H1 (cell line): ENCODE measurements around the gene RERG. TPM values are rescaled to one million over a fixed set of nuclear protein-coding genes. Genes with fewer than 3 reads are reported as not detected.

Source experiments
- CTCF ChIA-PET: fragments of 300-600 bp; sonication (Branson Sonifier 250); formaldehyde crosslinking; loops from one replicate; lab custom pipeline; 2021; ENCODE audit not compliant: partially characterized antibody; lab: Charles Lee
- POLR2A ChIA-PET: fragments of 300-600 bp; sonication (Branson Sonifier 250); formaldehyde crosslinking; loops from one replicate; lab custom pipeline; 2021; ENCODE audit warnings: inconsistent platforms; ENCODE audit not compliant: partially characterized antibody; lab: Charles Lee
- DNase-seq, 2 experiments: peaks; one replicate each; pipeline versions ENCODE4 v3.0.0 to v3.0.0-alpha.2; 2010 to 2022; ENCODE audit warnings: low spot score in 2 of 2, low read depth in 1 of 2, mixed read lengths in 1 of 2
- FAIRE-seq: peaks from 2 replicates; lab custom pipeline; 2011; peaks lifted over from hg19 to GRCh38; lab: Jason Lieb, UNC
- H2AFZ ChIP-seq: 2 replicates; pipeline ENCODE4 v1.8.1; 2012; ENCODE audit warnings: low read length, inconsistent platforms
- H2AK5ac ChIP-seq: 2 replicates; pipeline ENCODE4 v1.6.1; 2013; ENCODE audit warnings: low read depth, low read length
- H2BK120ac ChIP-seq: replicated peaks from 2 replicates; pipeline ENCODE3; 2013; ENCODE audit warnings: low read depth, low read length, inconsistent platforms
- H2BK12ac ChIP-seq: 2 replicates; pipeline ENCODE4 v1.6.1; 2013; ENCODE audit warnings: low read depth, low read length
- H2BK15ac ChIP-seq: 2 replicates; pipeline ENCODE4 v1.6.1; 2013; ENCODE audit warnings: low read length
- H2BK20ac ChIP-seq: 2 replicates; pipeline ENCODE4 v1.6.1; 2013; ENCODE audit warnings: low read length
- H2BK5ac ChIP-seq: 2 replicates; pipeline ENCODE4 v1.6.1; 2013; ENCODE audit warnings: low read depth, low read length
- H3K14ac ChIP-seq: 2 replicates; pipeline ENCODE4 v1.6.1; 2013; ENCODE audit warnings: inconsistent platforms; ENCODE audit not compliant: insufficient read length
- H3K18ac ChIP-seq: 2 replicates; pipeline ENCODE4 v1.6.1; 2013; ENCODE audit warnings: low read length; ENCODE audit errors: extremely low read depth
- H3K23ac ChIP-seq: 2 replicates; pipeline ENCODE4 v1.6.1; 2013; ENCODE audit warnings: inconsistent platforms; ENCODE audit not compliant: insufficient read length
- H3K23me2 ChIP-seq: 2 replicates; pipeline ENCODE4 v1.6.1; 2013; ENCODE audit warnings: low read depth, low read length
- H3K27ac ChIP-seq: 2 replicates; pipeline ENCODE4 v1.6.1; 2011; ENCODE audit warnings: low read depth, low read length, inconsistent platforms
- H3K27me3 ChIP-seq, 4 experiments: replicated peaks in 1 of 4; 1 replicate in 1 of 4; 2 replicates in 3 of 4; pipeline versions ENCODE4 v1.6.1 to v1.8.1; 2011 to 2013; ENCODE audit warnings: low read length in 3 of 4, mild to moderate bottlenecking in 3 of 4, inconsistent platforms in 2 of 4, mixed read lengths in 2 of 4, moderate library complexity in 1 of 4; ENCODE audit not compliant: control insufficient read depth in 3 of 4, insufficient read depth in 3 of 4; ENCODE audit errors: extremely low read depth in 1 of 4
- H3K36me3 ChIP-seq, 4 experiments: 2 replicates each; pipeline versions ENCODE4 v1.6.1 to v1.8.1; 2011 to 2013; ENCODE audit warnings: mild to moderate bottlenecking in 4 of 4, low read length in 3 of 4, moderate library complexity in 2 of 4, control low read depth in 1 of 4, inconsistent platforms in 1 of 4; ENCODE audit not compliant: insufficient read depth in 4 of 4, control insufficient read depth in 2 of 4
- H3K4ac ChIP-seq: replicated peaks from 2 replicates; pipeline ENCODE3; 2013; ENCODE audit warnings: low read length, low read depth, mixed read lengths, inconsistent platforms; ENCODE audit not compliant: insufficient read length
- H3K4me1 ChIP-seq, 4 experiments: replicated peaks in 1 of 4; 1 replicate in 1 of 4; 2 replicates in 3 of 4; pipeline versions ENCODE4 v1.6.1 to v1.8.1; 2011 to 2013; ENCODE audit warnings: low read length in 3 of 4, inconsistent platforms in 2 of 4, mixed read lengths in 1 of 4; ENCODE audit not compliant: insufficient read depth in 4 of 4, control insufficient read depth in 3 of 4
- H3K4me2 ChIP-seq, 2 experiments: 2 replicates each; pipeline versions ENCODE4 v1.6.1 to v1.8.1; 2011 to 2013; ENCODE audit warnings: low read depth in 2 of 2, low read length in 2 of 2, control low read depth in 1 of 2, inconsistent platforms in 1 of 2, mild to moderate bottlenecking in 1 of 2; ENCODE audit not compliant: insufficient read depth in 1 of 2
- H3K4me3 ChIP-seq, 4 experiments: fragments of 200-600, 300-600 bp in 1 of 4; sonication (generic), shearing (Covaris generic), sonication (Bioruptor Twin) in 1 of 4; 2 replicates each; pipeline versions ENCODE4 v1.5.1 to v1.8.1; 2011 to 2016; ENCODE audit warnings: low read length in 4 of 4, low read depth in 3 of 4, control low read depth in 2 of 4, inconsistent platforms in 2 of 4, mild to moderate bottlenecking in 2 of 4, mixed read lengths in 1 of 4, moderate library complexity in 1 of 4; ENCODE audit not compliant: insufficient read depth in 2 of 4; ENCODE audit errors: extremely low read depth in 1 of 4
- H3K56ac ChIP-seq: replicated peaks from 2 replicates; pipeline ENCODE3; 2013; ENCODE audit warnings: low read depth, mild to moderate bottlenecking, mixed read lengths, low read length, inconsistent platforms; ENCODE audit not compliant: insufficient read length
- H3K79me1 ChIP-seq: 2 replicates; pipeline ENCODE4 v1.6.1; 2013; ENCODE audit warnings: low read depth, low read length, control low read depth
- H3K79me2 ChIP-seq, 2 experiments: 2 replicates each; pipeline versions ENCODE4 v1.6.1 to v1.8.1; 2012 to 2013; ENCODE audit warnings: low read length in 2 of 2, mild to moderate bottlenecking in 2 of 2, inconsistent platforms in 1 of 2; ENCODE audit not compliant: insufficient read depth in 2 of 2, control insufficient read depth in 1 of 2
- H3K9ac ChIP-seq, 4 experiments: replicated peaks in 1 of 4; 1 replicate in 1 of 4; 2 replicates in 3 of 4; pipeline versions ENCODE4 v1.6.1 to v1.8.1; 2011 to 2013; ENCODE audit warnings: low read depth in 3 of 4, low read length in 3 of 4, control low read depth in 2 of 4, mild to moderate bottlenecking in 2 of 4, moderate library complexity in 2 of 4, inconsistent platforms in 1 of 4; ENCODE audit errors: extremely low read depth in 1 of 4
- H3K9me3 ChIP-seq, 2 experiments: 2 replicates each; pipeline versions ENCODE4 v1.6.1 to v1.8.1; 2012 to 2013; ENCODE audit warnings: mild to moderate bottlenecking in 2 of 2, moderate library complexity in 2 of 2, control low read depth in 1 of 2, inconsistent platforms in 1 of 2, low read depth in 1 of 2, low read length in 1 of 2, mixed read lengths in 1 of 2; ENCODE audit not compliant: insufficient read depth in 2 of 2
- H4K20me1 ChIP-seq, 2 experiments: replicated peaks in 1 of 2; 2 replicates each; pipeline versions ENCODE3 to v1.8.1; 2011 to 2013; ENCODE audit warnings: inconsistent platforms in 2 of 2, low read length in 2 of 2, mild to moderate bottlenecking in 1 of 2; ENCODE audit not compliant: insufficient read depth in 2 of 2, control insufficient read depth in 1 of 2
- H4K5ac ChIP-seq: 2 replicates; pipeline ENCODE4 v1.6.1; 2013; ENCODE audit warnings: low read length, low read depth, mixed read lengths, inconsistent platforms; ENCODE audit not compliant: insufficient read length
- H4K8ac ChIP-seq: 2 replicates; pipeline ENCODE4 v1.8.0; 2013; ENCODE audit warnings: mild to moderate bottlenecking, moderate library complexity, low read length, inconsistent platforms; ENCODE audit not compliant: insufficient read depth; ENCODE audit errors: extremely low read depth
- H4K91ac ChIP-seq: replicated peaks from 2 replicates; pipeline ENCODE3; 2013; ENCODE audit warnings: low read length, mixed read lengths, inconsistent platforms; ENCODE audit not compliant: insufficient read length
- KDM1A ChIP-seq: fragments of 200-600, 300-600 bp; sonication (generic); IDR thresholded peaks from 2 replicates; pipeline ENCODE4 v1.7.1; 2016; ENCODE audit warnings: mild to moderate bottlenecking, low read length, borderline replicate concordance
- WGBS, 2 experiments: shearing (Covaris generic) in 1 of 2; methylation state at CpG; one replicate each; pipeline versions ENCODE4 v1.1.6 to v1.1.7; 2013 to 2015; ENCODE audit warnings: low lambda C conversion rate in 2 of 2, mixed read lengths in 2 of 2, inconsistent platforms in 1 of 2, low coverage in 1 of 2, missing lambda C conversion rate in 1 of 2; ENCODE audit not compliant: insufficient replicate concordance in 2 of 2, insufficient coverage in 1 of 2, insufficient read length in 1 of 2; ENCODE audit errors: extremely low coverage in 1 of 2, missing lambda C conversion rate in 1 of 2; 5-methylcytosine and 5-hydroxymethylcytosine counted together
- polyA plus RNA-seq, 7 experiments: library from polyadenylated mRNA; depleted of rRNA in 3 of 7; stranded (reverse) in 5 of 7; unstranded in 2 of 7; fragments of >200 nt in 5 of 7; fragments of 200-250 nt in 2 of 7; gene quantifications; 1 replicate in 5 of 7; 2 replicates in 1 of 7; 4 replicates in 1 of 7; pipeline versions ENCODE4 v1.2.1 to v1.2.3, GENCODE V29; 2011 to 2013; ENCODE audit warnings: missing spikeins in 2 of 7, mixed read lengths in 2 of 7
- total RNA-seq: library from RNA; stranded (reverse); fragmentation: NEBNext Ultra II Directional; extraction: Animal tissue kit (Norgen Biotek cat#: 25700); gene quantifications from 2 replicates; pipeline ENCODE4 v1.2.1, GENCODE V29; 2021

The RERG gene
- total and polyA plus RNA-seq, 2 of the 8 experiments (the other 6 are each of a cell fraction or from before 2014, with no cell fraction given): 0.12 to 0.86 TPM

DNA sequence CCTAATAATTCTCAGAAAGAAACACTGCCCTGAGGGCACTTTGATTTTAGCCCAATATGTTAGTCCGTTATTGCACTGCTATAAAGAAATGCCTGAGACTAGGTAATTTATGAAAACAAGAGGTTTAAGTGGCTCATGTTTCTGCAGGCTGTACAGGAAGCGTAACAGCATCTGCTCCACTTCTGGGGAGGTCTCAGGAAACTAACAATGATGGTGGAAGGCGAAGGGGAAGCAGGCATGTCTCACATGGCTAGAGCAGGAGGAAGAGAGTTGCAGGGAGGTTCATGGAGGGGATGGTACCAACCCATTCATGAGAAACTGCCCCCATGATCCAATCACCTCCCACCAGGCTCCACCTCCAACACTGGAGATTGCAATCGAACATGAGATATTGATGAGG is 49.4 kb upstream of the RERG start:
- DNase-seq (no peak), FAIRE-seq (no peak)
- Histone ChIP-seq H3K4ac (no peak overlapping the region), H3K56ac (no peak overlapping the region), H3K27ac (no peak overlapping the region), H3K14ac (no peak overlapping the region), H2AFZ (no peak overlapping the region), H3K23me2 (no peaks in the 10 kb centered on the region), H2BK20ac (no peak overlapping the region), H3K9me3 (no peaks in the 10 kb centered on the region), H2BK15ac (no peak overlapping the region), H3K79me2 (no peaks in the 10 kb centered on the region), H4K20me1 (no peaks in the 10 kb centered on the region), H3K79me1 (no peaks in the 10 kb centered on the region), H3K18ac (no peak overlapping the region), H3K36me3 (no peaks in the 10 kb centered on the region), H3K23ac (no peak overlapping the region), H3K4me3 (no peak overlapping the region), H4K5ac (no peak overlapping the region), H3K27me3 (no peaks in the 10 kb centered on the region), H4K8ac (no peak overlapping the region), H3K4me1 (no peaks in the 10 kb centered on the region), H2BK5ac (no peak overlapping the region), H4K91ac (no peak overlapping the region), H3K4me2 (no peak overlapping the region), H2BK12ac (no peak overlapping the region), H3K9ac (no peak overlapping the region), H2BK120ac (no peak overlapping the region), H2AK5ac (no peak overlapping the region)
- POLR2A ChIA-PET: no interaction called here
- WGBS, 2 experiments: 74% methylated on average over 4 of the region's 4 CpGs; no CpG with 5 or more reads in 1 of the 2 experiments
- no peak for TF ChIP-seq KDM1A
- CTCF ChIA-PET: interaction anchor here (0.6 to 1.8 kb wide), 8 partner anchors 12 to 1007 kb away, joined by 3 to 8 read pairs (median 3); no protein-coding TSS in a partner anchor
